ENCODE data around the gene TCP1. TPM values are rescaled to one million over a fixed set of nuclear protein-coding genes. Genes with fewer than 3 reads are reported as not detected.
"Not testable (repeated sequence)": the region's sequence is repeated elsewhere in the genome, so short reads cannot be mapped to it uniquely, and the experiment has no call there.

TCP1 gene
- total RNA-seq, 2 experiments from 2014 or later = 239 to 320 TPM

DNA sequence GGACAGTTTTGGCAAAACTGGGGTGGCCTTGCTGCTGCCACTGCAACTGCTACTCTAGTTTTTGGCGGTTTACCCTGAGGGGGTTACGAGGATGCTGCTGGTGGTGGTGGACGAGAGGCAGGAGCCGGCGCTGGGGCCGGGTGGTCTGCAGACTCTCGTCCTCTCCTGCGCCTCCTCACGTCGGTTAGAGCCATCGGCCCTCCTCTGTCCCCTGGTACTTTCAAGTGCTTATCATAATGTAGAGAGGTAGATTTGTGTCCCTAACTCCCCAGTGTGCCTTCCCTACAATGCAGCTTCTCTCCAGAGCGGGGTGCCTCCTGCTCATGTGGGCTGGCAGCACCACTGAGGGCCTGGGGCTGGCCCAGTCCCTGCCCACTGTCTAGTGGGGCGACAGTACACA lies 36.6 kb upstream of the TCP1 start:
- Mint-ChIP-seq H3K27ac (no peak overlapping the region), H3K9me3 (ENCODE audit: low read depth) (no peaks in the 10 kb centered on the region), H3K4me1 (peaks cover 7% of the 10 kb centered on the region), H3K36me3 (no peaks in the 10 kb centered on the region), H3K27me3 (peaks cover 5% of the 10 kb centered on the region), H3K4me3 (no peak overlapping the region)
- DNase-seq (no peak), ATAC-seq (no peak)
- CTCF ChIA-PET = no interaction called here

DNA sequence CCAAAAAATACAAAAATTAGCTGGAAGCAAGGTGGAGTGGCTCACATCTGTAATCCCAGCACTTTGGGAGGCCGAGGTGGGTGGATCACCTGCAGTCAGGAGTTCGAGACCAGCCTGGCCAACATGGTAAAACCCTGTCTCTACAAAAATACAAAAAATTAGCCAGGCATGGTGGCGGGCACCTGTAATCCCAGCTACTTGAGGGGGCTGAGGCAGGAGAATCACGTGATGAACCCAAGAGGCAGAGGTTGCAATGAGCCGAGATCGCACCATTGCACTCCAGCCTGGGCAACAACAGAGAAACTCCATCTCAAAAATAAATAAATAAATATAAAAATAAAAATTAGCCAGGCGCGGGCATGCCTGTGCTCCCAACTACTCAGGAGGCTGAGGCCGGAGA lies 35.3 kb upstream of the TCP1 start:
- CTCF ChIA-PET; H3K4me3 Mint-ChIP-seq; ATAC-seq; H3K27me3 Mint-ChIP-seq; H3K9me3 Mint-ChIP-seq (ENCODE audit: low read depth); H3K36me3 Mint-ChIP-seq; H3K27ac Mint-ChIP-seq; DNase-seq: not testable (repeated sequence)
- peaks cover 13% of the 10 kb centered on the region for H3K4me1 Mint-ChIP-seq

DNA sequence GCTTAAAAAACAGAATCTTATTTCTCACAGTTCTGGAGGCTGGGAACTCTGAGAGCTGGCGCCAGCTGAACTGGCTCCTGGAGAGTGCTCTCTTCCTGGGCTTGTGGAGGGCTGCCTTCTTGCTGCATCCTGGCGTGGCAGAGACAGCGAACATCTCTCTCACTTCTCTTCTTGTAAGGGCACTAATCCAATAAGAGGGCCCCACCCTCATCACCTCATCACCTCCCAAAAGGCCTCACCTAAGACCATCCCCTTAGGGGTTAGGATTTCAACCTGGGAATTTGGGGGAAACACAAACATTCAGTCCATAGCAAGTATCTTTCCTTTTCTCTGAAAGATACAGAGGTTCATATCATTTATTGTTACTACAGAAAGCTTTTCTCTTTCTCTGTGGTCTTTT lies 34.6 kb upstream of the TCP1 start:
- DNase-seq (no peak), ATAC-seq (no peak)
- CTCF ChIA-PET = no interaction called here
- H3K27me3 Mint-ChIP-seq = no peaks in the 10 kb centered on the region
- no peak overlapping the region for H3K4me3 Mint-ChIP-seq
- H3K27ac Mint-ChIP-seq = no peak overlapping the region
- H3K9me3 Mint-ChIP-seq (ENCODE audit: low read depth) = no peaks in the 10 kb centered on the region
- H3K36me3 Mint-ChIP-seq = no peaks in the 10 kb centered on the region
- H3K4me1 Mint-ChIP-seq = peaks cover 13% of the 10 kb centered on the region

DNA sequence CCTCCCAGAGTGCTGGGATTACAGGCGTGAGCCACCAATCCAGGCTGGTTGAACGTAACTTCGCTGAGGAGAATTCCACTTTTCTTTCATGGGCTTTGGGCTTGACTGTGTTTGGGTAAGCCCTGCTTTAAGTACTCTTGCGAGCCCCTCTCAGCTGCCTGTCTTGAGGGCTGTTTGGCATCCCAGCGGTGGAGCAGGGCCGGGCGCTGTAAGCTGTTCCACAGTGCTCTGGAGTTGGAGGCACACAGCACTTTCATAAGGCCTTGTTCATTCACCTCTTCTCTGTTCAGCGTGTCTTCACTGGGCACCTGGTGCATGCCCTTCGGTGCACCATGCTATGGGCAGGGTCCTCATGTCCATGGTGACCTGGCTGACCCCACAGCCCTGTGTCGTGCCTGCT lies 32.3 kb upstream of the TCP1 start:
- CTCF ChIA-PET = no interaction called here
- no peak for DNase-seq

DNA sequence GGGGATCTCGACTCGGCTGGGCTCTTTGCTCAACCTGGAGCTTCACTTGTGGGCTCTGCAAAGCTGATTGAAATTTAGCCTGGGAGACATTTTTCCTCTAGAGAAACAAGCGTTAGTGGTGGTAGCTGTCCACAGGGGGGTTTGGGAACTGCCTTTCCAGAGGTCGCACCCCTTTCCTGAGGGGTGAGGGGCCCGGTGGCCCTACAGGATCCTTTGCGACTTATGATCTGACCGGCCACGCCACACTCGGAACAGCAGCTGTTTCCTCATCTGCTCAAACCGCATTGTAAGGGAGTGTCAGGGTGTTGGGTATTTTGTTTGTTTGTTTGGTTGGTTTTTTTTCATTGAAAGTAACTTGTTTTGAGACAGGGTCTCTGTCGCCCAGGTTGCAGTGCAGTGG lies 31.7 kb upstream of the TCP1 start:
- H3K27ac Mint-ChIP-seq = no peak overlapping the region
- no peaks in the 10 kb centered on the region for H3K36me3 Mint-ChIP-seq
- no peaks in the 10 kb centered on the region for H3K27me3 Mint-ChIP-seq
- H3K9me3 Mint-ChIP-seq (ENCODE audit: low read depth) = no peaks in the 10 kb centered on the region
- ATAC-seq (no peak), DNase-seq (no peak)
- H3K4me1 Mint-ChIP-seq = peaks cover 13% of the 10 kb centered on the region
- no peak overlapping the region for H3K4me3 Mint-ChIP-seq
- CTCF ChIA-PET = interaction anchor here (2.2 kb wide), 1 partner anchor 30 kb away, joined by 7 read pairs; no protein-coding TSS in a partner anchor

More for the DNA sequence above, 32.3 kb upstream of the TCP1 start:
- Mint-ChIP-seq H3K27me3 (no peaks in the 10 kb centered on the region), H3K27ac (no peak overlapping the region), H3K4me1 (peaks cover 13% of the 10 kb centered on the region), H3K36me3 (no peaks in the 10 kb centered on the region), H3K4me3 (no peak overlapping the region), H3K9me3 (ENCODE audit: low read depth) (no peaks in the 10 kb centered on the region)
- ATAC-seq = no peak

DNA sequence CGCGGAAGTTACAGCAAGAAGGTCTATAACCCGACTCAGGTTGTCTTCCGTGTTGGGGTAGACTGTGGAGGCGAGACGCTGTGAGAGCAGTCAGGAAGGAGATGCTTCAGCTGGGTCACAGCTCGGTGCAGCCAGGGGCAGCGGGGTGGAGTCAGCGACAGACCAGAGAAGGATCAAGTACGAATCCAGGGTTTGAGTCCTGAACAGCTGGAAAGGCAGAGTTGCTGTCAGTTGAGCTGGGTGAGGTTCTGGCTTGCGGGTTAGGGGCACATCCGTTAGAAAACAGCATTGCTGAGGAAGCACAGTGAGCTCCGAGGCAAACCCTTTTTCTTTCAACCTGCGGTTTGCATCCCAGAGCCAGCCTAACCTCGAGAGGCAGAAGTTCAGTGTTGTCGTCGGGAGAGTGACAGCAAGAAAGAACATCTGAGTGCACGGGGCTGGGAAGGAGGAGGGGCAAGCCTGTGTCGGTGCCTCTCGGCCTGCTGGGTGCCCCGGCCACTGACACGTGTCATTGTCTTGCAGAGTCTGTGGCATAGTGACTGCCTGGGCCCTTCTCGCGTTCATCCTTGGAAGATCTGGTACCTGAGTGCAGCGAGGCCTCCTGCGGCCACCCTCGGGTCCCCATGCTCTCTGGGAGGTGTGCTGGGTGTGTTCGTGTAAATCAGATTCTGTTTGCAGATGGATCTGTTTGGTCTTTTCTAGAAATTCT lies 30.7 kb upstream of the TCP1 start:
- DNase-seq = peak; percentile 63
- Mint-ChIP-seq H3K9me3 (ENCODE audit: low read depth) (no peaks in the 10 kb centered on the region), H3K27me3 (no peaks in the 10 kb centered on the region), H3K36me3 (no peaks in the 10 kb centered on the region), H3K27ac (peak overlapping the region; percentile 78), H3K4me3 (peak overlapping the region; percentile 54), H3K4me1 (peaks cover 13% of the 10 kb centered on the region)
- CTCF ChIA-PET = interaction anchor here (0.8 to 2.2 kb wide), 2 partner anchors 11 to 29 kb away, joined by 3 to 7 read pairs; no protein-coding TSS in a partner anchor
- peak; percentile 76 for ATAC-seq

DNA sequence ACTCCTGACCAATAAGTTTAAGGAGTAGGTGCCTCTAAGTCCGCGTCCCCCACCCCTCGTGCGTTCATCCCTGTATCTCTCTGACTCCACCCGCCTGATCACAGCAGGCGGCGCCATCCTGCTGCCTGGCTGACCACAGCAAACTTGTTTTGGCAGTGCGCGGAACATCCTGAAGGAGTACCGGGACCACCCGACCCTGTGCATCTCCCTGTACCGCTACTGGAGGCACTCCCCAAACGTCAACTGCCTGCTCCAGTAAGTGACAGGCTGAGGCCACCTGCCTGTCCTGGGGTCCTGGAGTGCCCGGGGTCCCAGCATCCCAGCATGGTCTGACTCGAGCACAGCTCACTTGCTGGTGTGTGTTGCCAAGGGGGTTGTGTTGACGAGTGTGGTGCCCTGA lies 29.7 kb upstream of the TCP1 start:
- Mint-ChIP-seq H3K4me3 (peak overlapping the region; percentile 54), H3K27me3 (no peaks in the 10 kb centered on the region), H3K9me3 (ENCODE audit: low read depth) (no peaks in the 10 kb centered on the region), H3K36me3 (no peaks in the 10 kb centered on the region), H3K4me1 (peaks cover 13% of the 10 kb centered on the region), H3K27ac (no peak overlapping the region)
- DNase-seq = no peak
- no peak for ATAC-seq
- CTCF ChIA-PET = interaction anchor here (0.8 to 2.2 kb wide), 2 partner anchors 10 to 28 kb away, joined by 3 to 7 read pairs; no protein-coding TSS in a partner anchor

DNA sequence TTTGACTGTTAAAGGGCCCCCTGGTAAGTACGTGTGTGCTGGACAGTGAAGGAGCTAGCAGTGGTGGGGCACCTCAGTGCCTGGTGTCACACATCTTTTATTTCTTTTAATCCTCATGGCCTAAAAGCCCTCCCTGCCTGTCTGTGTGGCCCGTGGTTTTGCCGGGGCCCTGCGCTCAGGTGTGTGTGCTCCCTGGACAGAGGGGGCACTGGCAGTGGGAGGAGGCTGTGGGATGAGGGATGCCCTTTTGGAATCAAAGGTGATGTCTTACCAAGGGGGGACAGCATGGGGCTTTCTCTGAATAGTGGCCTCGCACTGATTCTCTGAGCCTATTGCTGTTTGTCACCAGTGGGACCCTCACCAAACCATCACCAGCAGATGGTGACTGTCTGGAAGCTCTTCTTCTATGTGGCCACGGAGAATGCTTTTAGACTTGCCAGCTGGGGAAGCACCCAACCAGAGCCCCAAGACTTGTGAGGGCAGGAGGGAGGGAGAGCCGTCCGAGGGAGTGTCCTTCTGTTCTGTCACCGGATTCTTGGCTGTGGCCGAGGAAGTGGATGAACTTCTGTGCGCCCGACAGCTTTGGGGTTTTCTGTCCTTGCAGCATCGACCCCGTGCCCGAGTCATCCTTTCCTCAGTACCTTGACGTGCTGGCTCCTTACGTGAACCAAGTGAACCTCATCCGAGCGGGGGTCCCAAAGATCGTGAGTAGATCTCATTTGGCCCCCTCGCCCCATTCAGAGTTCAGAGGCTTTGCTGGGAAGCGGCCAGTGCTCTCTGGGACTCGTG lies 28.7 kb upstream of the TCP1 start:
- DNase-seq (no peak), ATAC-seq (no peak)
- no peaks in the 10 kb centered on the region for H3K36me3 Mint-ChIP-seq
- no peaks in the 10 kb centered on the region for H3K27me3 Mint-ChIP-seq
- peaks cover 13% of the 10 kb centered on the region for H3K4me1 Mint-ChIP-seq
- CTCF ChIA-PET = no interaction called here
- no peak overlapping the region for H3K4me3 Mint-ChIP-seq
- no peak overlapping the region for H3K27ac Mint-ChIP-seq
- no peaks in the 10 kb centered on the region for H3K9me3 Mint-ChIP-seq (ENCODE audit: low read depth)

DNA sequence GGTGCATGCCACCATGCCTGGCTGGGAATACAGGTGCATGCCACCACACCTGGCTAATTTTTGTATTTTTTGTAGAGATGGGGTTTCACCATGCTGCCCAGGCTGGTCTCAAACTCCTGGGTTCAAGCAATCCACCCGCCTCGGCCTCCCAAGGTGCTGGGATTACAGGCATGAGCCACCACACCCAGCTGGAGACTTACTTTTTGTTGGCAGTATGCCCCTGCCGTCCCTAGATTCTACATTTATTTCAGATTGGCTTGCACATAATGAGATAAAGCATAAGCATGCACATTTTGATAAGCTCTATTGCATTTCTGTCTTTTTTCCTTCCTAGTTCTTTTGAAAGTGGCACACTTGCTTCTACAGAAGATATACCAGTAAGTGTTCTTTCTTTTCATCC lies 27.4 kb upstream of the TCP1 start:
- not testable (repeated sequence) for ATAC-seq; H3K4me3 Mint-ChIP-seq; H3K27ac Mint-ChIP-seq; H3K36me3 Mint-ChIP-seq; DNase-seq; H3K9me3 Mint-ChIP-seq (ENCODE audit: low read depth); H3K27me3 Mint-ChIP-seq
- CTCF ChIA-PET = interaction anchor here (1.3 kb wide), 1 partner anchor 25 kb away, joined by 3 read pairs; no protein-coding TSS in a partner anchor
- peaks cover 13% of the 10 kb centered on the region for H3K4me1 Mint-ChIP-seq

DNA sequence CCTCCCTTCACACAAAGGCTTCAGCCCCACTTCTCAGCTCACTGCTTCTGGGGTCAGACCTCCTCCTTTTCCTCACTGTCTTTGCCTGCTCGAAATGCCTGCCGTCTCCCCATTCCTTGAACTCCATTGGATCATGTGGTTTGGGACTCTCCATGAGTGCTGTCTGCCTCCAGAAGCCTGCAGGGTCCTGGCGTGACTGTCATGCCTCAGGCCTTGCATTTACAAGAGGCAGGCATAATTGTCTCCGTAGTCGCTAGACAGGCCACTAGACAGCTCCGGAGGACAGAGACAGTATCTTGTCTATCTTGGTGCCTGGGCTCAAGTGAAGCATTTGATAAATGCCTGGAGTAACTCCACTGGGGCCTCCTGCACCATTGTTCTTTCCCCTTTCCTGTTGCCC lies 26.0 kb upstream of the TCP1 start:
- DNase-seq (no peak), ATAC-seq (no peak)
- Mint-ChIP-seq H3K4me1 (peaks cover 12% of the 10 kb centered on the region), H3K27ac (no peak overlapping the region), H3K4me3 (no peak overlapping the region), H3K27me3 (no peaks in the 10 kb centered on the region), H3K36me3 (no peaks in the 10 kb centered on the region), H3K9me3 (ENCODE audit: low read depth) (no peaks in the 10 kb centered on the region)
- CTCF ChIA-PET = no interaction called here

DNA sequence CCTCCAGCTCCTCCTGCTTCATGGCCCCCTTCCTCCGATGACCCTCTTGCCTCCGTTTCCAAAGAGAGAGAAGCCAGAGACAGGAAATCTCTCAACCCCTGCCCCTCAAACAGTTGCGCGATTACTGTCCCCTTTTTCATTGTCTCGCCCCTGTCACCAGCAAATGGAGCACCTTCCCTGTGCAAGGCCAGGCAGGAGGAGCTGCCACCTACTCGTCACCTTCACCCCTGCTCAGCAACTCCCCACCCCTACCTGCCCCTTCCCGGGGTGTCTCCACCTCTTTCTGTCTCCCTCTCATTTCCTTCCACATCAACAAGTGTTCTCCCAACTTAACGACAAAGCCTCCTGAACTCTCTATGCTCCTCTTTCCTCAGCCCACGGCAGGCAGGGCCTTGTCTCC lies 24.4 kb upstream of the TCP1 start:
- Mint-ChIP-seq H3K27ac (no peak overlapping the region), H3K36me3 (no peaks in the 10 kb centered on the region), H3K27me3 (no peaks in the 10 kb centered on the region), H3K9me3 (ENCODE audit: low read depth) (no peaks in the 10 kb centered on the region), H3K4me1 (peaks cover 2% of the 10 kb centered on the region), H3K4me3 (no peak overlapping the region)
- ATAC-seq (no peak), DNase-seq (no peak)
- CTCF ChIA-PET = no interaction called here

DNA sequence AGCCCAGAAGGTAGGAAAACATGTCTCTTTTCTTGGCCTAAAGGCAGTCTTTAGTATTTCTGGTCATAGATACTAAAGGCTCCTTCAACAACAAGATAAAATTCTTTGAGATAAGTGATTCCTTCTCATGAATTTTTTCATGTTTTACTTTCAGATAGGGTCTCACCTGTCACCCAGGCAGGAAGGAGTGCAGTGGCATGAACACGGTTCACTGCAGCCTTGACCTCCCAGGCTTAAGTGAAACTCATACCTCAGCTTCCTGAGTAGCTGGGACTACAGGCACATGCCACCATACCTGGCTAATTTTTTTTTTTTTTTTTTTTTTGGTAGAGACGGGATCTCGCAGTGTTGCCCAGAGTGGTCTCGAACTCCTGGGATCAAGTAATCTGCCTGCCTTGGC lies 19.7 kb upstream of the TCP1 start:
- Mint-ChIP-seq H3K4me1 (peaks cover 2% of the 10 kb centered on the region), H3K4me3 (no peak overlapping the region), H3K9me3 (ENCODE audit: low read depth) (no peaks in the 10 kb centered on the region), H3K36me3 (no peaks in the 10 kb centered on the region), H3K27me3 (no peaks in the 10 kb centered on the region), H3K27ac (no peak overlapping the region)
- no peak for ATAC-seq
- CTCF ChIA-PET = interaction anchor here (1.1 kb wide), 1 partner anchor 10 kb away, joined by 3 read pairs; no protein-coding TSS in a partner anchor
- DNase-seq = no peak

DNA sequence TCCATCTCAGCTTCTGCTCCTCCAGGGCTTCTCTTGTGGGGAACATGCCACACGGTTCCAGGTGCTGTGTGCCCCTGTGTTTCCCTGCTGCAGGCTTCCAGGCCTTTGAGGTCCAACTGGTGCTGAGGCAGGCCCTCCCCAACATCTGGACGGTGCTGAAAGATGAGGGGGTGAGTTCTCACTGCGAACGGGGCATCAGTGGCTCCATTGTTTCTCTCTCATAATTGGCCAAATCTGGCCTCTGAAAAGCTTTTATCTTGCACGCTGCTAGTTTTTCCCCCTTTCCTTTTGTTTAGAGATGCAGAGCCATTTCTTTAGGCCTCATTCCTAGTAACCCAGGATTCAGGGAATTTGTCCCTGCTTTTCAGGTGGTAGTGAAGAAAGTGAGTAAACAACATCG lies 19.2 kb upstream of the TCP1 start:
- H3K4me1 Mint-ChIP-seq = peaks cover 2% of the 10 kb centered on the region
- DNase-seq = no peak
- no peaks in the 10 kb centered on the region for H3K36me3 Mint-ChIP-seq
- no peak overlapping the region for H3K27ac Mint-ChIP-seq
- ATAC-seq = no peak
- CTCF ChIA-PET = interaction anchor here (1.1 kb wide), 1 partner anchor 11 kb away, joined by 3 read pairs; no protein-coding TSS in a partner anchor
- H3K27me3 Mint-ChIP-seq = no peaks in the 10 kb centered on the region
- H3K4me3 Mint-ChIP-seq = no peak overlapping the region
- no peaks in the 10 kb centered on the region for H3K9me3 Mint-ChIP-seq (ENCODE audit: low read depth)

All from activated CD8-positive, alpha-beta memory T cell treated with anti-CD3 and anti-CD28 coated beads, Interleukin-2, amount 10 ng/mL, durations not matched to agents 7 days and 5 days (primary cell).